AG08396 (cell line): Measurements from ENCODE around the gene BLVRB.
"Not testable (repeated sequence)": the region's sequence is repeated elsewhere in the genome, so short reads cannot be mapped to it uniquely, and the experiment has no call there.

Experiments
- DNase-seq: peaks from one replicate; pipeline ENCODE4 v3.0.0; 2012; ENCODE audit warnings: low spot score, mixed read lengths

The BLVRB gene

GRCh38 chr19:40449506-40449905 lies 16.0 kb downstream of the BLVRB start:
- DNase-seq: no peak

GRCh38 chr19:40446263-40446784 lies 19.2 kb downstream of the BLVRB start:
- DNase-seq: no peak

GRCh38 chr19:40445780-40446262 lies 19.7 kb downstream of the BLVRB start:
- no peak for DNase-seq

GRCh38 chr19:40444825-40445312 lies 20.7 kb downstream of the BLVRB start:
- DNase-seq: no peak

- peak; percentile 98 for DNase-seq
Observed at GRCh38 chr19:40444000-40444824, 21.3 kb downstream of the BLVRB start, which contains the start of gene SERTAD3. SERTAD3 (minus strand) TSS chr19:40444335; CDS start chr19:40442080, 2,255 bp downstream.

- peak; percentile 99 for DNase-seq
Observed at GRCh38 chr19:40443131-40443999, 22.2 kb downstream of the BLVRB start.

- no peak for DNase-seq
Observed at GRCh38 chr19:40442328-40443130, 23.0 kb downstream of the BLVRB start.

GRCh38 chr19:40441719-40442253 lies 23.8 kb downstream of the BLVRB start:
- DNase-seq: no peak

GRCh38 chr19:40438284-40438683 lies 27.3 kb downstream of the BLVRB start:
- DNase-seq: no peak

- DNase-seq: peak; percentile 93
Observed at GRCh38 chr19:40433391-40434216, 31.9 kb downstream of the BLVRB start.

GRCh38 chr19:40432760-40433159 lies 32.8 kb downstream of the BLVRB start:
- DNase-seq: not testable (repeated sequence)

- no peak for DNase-seq
Observed at GRCh38 chr19:40431698-40432097, 33.8 kb downstream of the BLVRB start.

- not testable (repeated sequence) for DNase-seq
Observed at GRCh38 chr19:40430242-40430641, 35.3 kb downstream of the BLVRB start.

GRCh38 chr19:40428197-40428596 lies 37.3 kb downstream of the BLVRB start:
- not testable (repeated sequence) for DNase-seq

- peak; percentile 98 for DNase-seq
Observed at GRCh38 chr19:40425450-40426287, 39.9 kb downstream of the BLVRB start, which contains the start of gene SERTAD1. SERTAD1 (minus strand) TSS chr19:40425992; CDS start chr19:40423546, 2,446 bp downstream.

- DNase-seq: no peak
Observed at GRCh38 chr19:40424637-40425449, 40.7 kb downstream of the BLVRB start.

- DNase-seq: no peak
Observed at GRCh38 chr19:40423938-40424337, 41.6 kb downstream of the BLVRB start.
